H1 (cell line): Measurements from ENCODE around the gene KRTAP10-12. TPM values are rescaled to one million over a fixed set of nuclear protein-coding genes. Genes with fewer than 3 reads are reported as not detected.

Source experiments
- CEBPB ChIP-seq: IDR thresholded peaks from 2 replicates; pipeline ENCODE4 v1.6.1; 2012; ENCODE audit warnings: low read depth, low read length
- CREB1 ChIP-seq: IDR thresholded peaks from 2 replicates; pipeline ENCODE4 v1.6.1; 2012; ENCODE audit warnings: inconsistent platforms
- CTCF ChIP-seq, 3 experiments: IDR thresholded peaks; 1 replicate in 2 of 3; 2 replicates in 1 of 3; pipeline versions ENCODE4 v1.5.1 to v1.6.1; 2011; ENCODE audit warnings: low read length in 3 of 3, mild to moderate bottlenecking in 3 of 3, inconsistent platforms in 2 of 3, low read depth in 1 of 3, moderate library complexity in 1 of 3; ENCODE audit not compliant: insufficient read depth in 1 of 3; ENCODE audit errors: control extremely low read depth in 1 of 3
- POU5F1 ChIP-seq: IDR thresholded peaks from 2 replicates; pipeline ENCODE4 v1.6.1; 2011; ENCODE audit warnings: low read depth, mild to moderate bottlenecking, low read length, moderate library complexity
- RFX5 ChIP-seq: IDR thresholded peaks from 2 replicates; pipeline ENCODE4 v1.6.1; 2011; ENCODE audit warnings: low read depth, low read length, improper control_type of control experiment, borderline replicate concordance
- SRF ChIP-seq: IDR thresholded peaks from 2 replicates; pipeline ENCODE4 v1.6.1; 2011; ENCODE audit warnings: mild to moderate bottlenecking, low read depth, low read length, moderate library complexity
- TBP ChIP-seq: IDR thresholded peaks from 2 replicates; pipeline ENCODE4 v1.6.1; 2011; ENCODE audit warnings: low read depth, low read length, improper control_type of control experiment
- polyA plus RNA-seq, 7 experiments: library from polyadenylated mRNA; depleted of rRNA in 3 of 7; stranded (reverse) in 5 of 7; unstranded in 2 of 7; fragments of >200 nt in 5 of 7; fragments of 200-250 nt in 2 of 7; gene quantifications; 1 replicate in 5 of 7; 2 replicates in 1 of 7; 4 replicates in 1 of 7; pipeline versions ENCODE4 v1.2.1 to v1.2.3, GENCODE V29; 2011 to 2013; ENCODE audit warnings: missing spikeins in 2 of 7, mixed read lengths in 2 of 7
- total RNA-seq: library from RNA; stranded (reverse); fragmentation: NEBNext Ultra II Directional; extraction: Animal tissue kit (Norgen Biotek cat#: 25700); gene quantifications from 2 replicates; pipeline ENCODE4 v1.2.1, GENCODE V29; 2021

Gene KRTAP10-12
- total and polyA plus RNA-seq, 2 of the 8 experiments (the other 6 are each of a cell fraction or from before 2014, with no cell fraction given) = not detected

- TF ChIP-seq RFX5 = no peak
- no peak for TF ChIP-seq CREB1
- TF ChIP-seq CTCF (IDR thresholded peaks at IDR 0.05; ENCODE audit: control extremely low read depth in 1 of 3, insufficient read depth in 1 of 3, low read depth in 1 of 3, low read length in 3 of 3) = no peak
- TF ChIP-seq TBP = no peak
- TF ChIP-seq SRF = no peak
- TF ChIP-seq CEBPB = no peak
- no peak for TF ChIP-seq POU5F1
These were observed 30.3 kb downstream of the KRTAP10-12 start (continued) for GRCh38 chr21:44727321-44727720.
